HepG2 (cell line): Measurements from ENCODE around the gene RCBTB1. TPM values are rescaled to one million over a fixed set of nuclear protein-coding genes. Genes with fewer than 3 reads are reported as not detected.

Source experiments
- FOXA1 ChIP-seq, 2 experiments: fragments of 450-650 bp in 1 of 2; sonication (generic) in 1 of 2; formaldehyde crosslinking in 1 of 2; IDR thresholded peaks; 2 replicates each; pipeline versions ENCODE4 v1.4.0 to v1.6.1; 2016 to 2020; ENCODE audit warnings: missing genetic modification reagents in 1 of 2
- HNRNPLL ChIP-seq: fragments of 200-400 bp; formaldehyde crosslinking; IDR thresholded peaks from 2 replicates; pipeline ENCODE4 v1.6.1; 2017; ENCODE audit warnings: mild to moderate bottlenecking, low read depth, low read length; ENCODE audit not compliant: poor library complexity, severe bottlenecking
- KMT2A ChIP-seq: sonication (generic); formaldehyde crosslinking; IDR thresholded peaks from 2 replicates; pipeline ENCODE4 v1.4.0; 2020; ENCODE audit warnings: missing genetic modification reagents
- NR2C2 ChIP-seq: sonication (generic); formaldehyde crosslinking; IDR thresholded peaks from 2 replicates; pipeline ENCODE4 v1.4.0; 2020; ENCODE audit warnings: missing genetic modification reagents, mild to moderate bottlenecking, moderate library complexity, borderline replicate concordance
- SALL1 ChIP-seq: sonication (generic); formaldehyde crosslinking; IDR thresholded peaks from 2 replicates; pipeline ENCODE4 v1.8.0; 2022; ENCODE audit warnings: mild to moderate bottlenecking, missing genetic modification reagents
- TEAD2 ChIP-seq: sonication (generic); formaldehyde crosslinking; IDR thresholded peaks from 2 replicates; pipeline ENCODE4 v1.9.0; 2021; ENCODE audit warnings: missing genetic modification reagents
- ZFY ChIP-seq: sonication (generic); formaldehyde crosslinking; IDR thresholded peaks from 2 replicates; pipeline ENCODE4 v1.4.0; 2020; ENCODE audit warnings: missing genetic modification reagents
- ZNF292 ChIP-seq: sonication (generic); formaldehyde crosslinking; IDR thresholded peaks from 2 replicates; pipeline ENCODE4 v1.8.1; 2022; ENCODE audit warnings: mild to moderate bottlenecking, low read depth, missing genetic modification reagents, borderline replicate concordance
- ZNF530 ChIP-seq: sonication (generic); formaldehyde crosslinking; IDR thresholded peaks from 2 replicates; pipeline ENCODE4 v1.5.0; 2020; ENCODE audit warnings: low read depth, mild to moderate bottlenecking, missing genetic modification reagents
- ZNF577 ChIP-seq: sonication (generic); formaldehyde crosslinking; IDR thresholded peaks from 2 replicates; pipeline ENCODE4 v1.4.0; 2020; ENCODE audit warnings: mild to moderate bottlenecking, low read depth, missing genetic modification reagents, borderline replicate concordance
- polyA plus RNA-seq, 8 experiments: library from polyadenylated mRNA; depleted of rRNA in 3 of 8; stranded (reverse) in 7 of 8; unstranded in 1 of 8; fragments of >200 nt; fragmentation: Illumina TruSeq in 4 of 8; extraction: Trizol in 4 of 8; gene quantifications; 2 replicates each; pipeline versions ENCODE4 v1.2.1 to v1.2.3, GENCODE V29; 2011 to 2016; ENCODE audit warnings: low read depth in 4 of 8, missing spikeins in 1 of 8, mixed read lengths in 1 of 8; ENCODE audit not compliant: insufficient read depth in 1 of 8
- total RNA-seq, 5 experiments: library from RNA; depleted of rRNA; stranded (reverse); fragments of >200 nt; fragmentation: Illumina TruSeq; extraction: Trizol; gene quantifications; 2 replicates each; pipeline ENCODE4 v1.2.3, GENCODE V29; 2016; ENCODE audit warnings: low read depth in 1 of 5
- TF ChIP-seq, protein P1 (sequence below): sonication (generic); formaldehyde crosslinking; IDR thresholded peaks from 2 replicates; pipeline ENCODE4 v1.4.0; 2020; ENCODE audit warnings: low read depth, mild to moderate bottlenecking, missing genetic modification reagents
- TF ChIP-seq, protein P2 (sequence below): sonication (generic); formaldehyde crosslinking; IDR thresholded peaks from 2 replicates; pipeline ENCODE4 v1.9.0; 2021; ENCODE audit warnings: missing genetic modification reagents, mild to moderate bottlenecking, borderline replicate concordance
- TF ChIP-seq, protein P3 (sequence below): sonication (generic); formaldehyde crosslinking; IDR thresholded peaks from 2 replicates; pipeline ENCODE4 v1.4.0; 2020; ENCODE audit warnings: missing genetic modification reagents
- TF ChIP-seq, protein P4 (sequence below): IDR thresholded peaks from 2 replicates; pipeline ENCODE4 v1.6.1; 2012; ENCODE audit warnings: inconsistent platforms

Gene RCBTB1
- total and polyA plus RNA-seq, 2 of the 13 experiments (the other 11 are each of a cell fraction or from before 2014, with no cell fraction given), result 13.4 to 21.6 TPM

DNA sequence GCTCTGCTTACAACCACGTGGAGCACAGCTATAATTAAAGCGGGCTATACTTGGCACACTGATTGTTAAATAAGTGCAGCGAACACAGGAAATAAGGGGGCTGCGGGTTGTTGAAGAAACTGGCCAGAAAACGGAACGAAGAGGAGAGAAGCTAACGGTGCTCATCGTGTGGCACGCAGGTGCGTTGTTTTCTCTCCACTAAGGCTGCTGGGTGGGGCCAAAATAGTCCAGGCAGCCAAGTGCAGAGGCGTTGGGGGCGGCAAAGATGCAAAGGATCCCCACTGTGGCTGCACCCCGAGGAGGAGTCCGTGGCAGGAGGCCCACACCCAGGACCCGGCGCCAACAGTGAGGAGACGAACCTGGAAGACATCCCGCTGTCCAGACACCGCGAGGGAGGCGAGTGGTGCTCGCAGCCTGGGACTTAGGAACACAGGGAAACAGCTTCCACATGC is 34.8 kb upstream of the RCBTB1 start (continued):
- TF ChIP-seq, protein P1, sequence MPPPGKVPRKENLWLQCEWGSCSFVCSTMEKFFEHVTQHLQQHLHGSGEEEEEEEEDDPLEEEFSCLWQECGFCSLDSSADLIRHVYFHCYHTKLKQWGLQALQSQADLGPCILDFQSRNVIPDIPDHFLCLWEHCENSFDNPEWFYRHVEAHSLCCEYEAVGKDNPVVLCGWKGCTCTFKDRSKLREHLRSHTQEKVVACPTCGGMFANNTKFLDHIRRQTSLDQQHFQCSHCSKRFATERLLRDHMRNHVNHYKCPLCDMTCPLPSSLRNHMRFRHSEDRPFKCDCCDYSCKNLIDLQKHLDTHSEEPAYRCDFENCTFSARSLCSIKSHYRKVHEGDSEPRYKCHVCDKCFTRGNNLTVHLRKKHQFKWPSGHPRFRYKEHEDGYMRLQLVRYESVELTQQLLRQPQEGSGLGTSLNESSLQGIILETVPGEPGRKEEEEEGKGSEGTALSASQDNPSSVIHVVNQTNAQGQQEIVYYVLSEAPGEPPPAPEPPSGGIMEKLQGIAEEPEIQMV (CRISPR knock-in tag), result 0 out of 2 replicates have a peak, but pooled peaks have one; percentile 20
- TF ChIP-seq, protein P2, sequence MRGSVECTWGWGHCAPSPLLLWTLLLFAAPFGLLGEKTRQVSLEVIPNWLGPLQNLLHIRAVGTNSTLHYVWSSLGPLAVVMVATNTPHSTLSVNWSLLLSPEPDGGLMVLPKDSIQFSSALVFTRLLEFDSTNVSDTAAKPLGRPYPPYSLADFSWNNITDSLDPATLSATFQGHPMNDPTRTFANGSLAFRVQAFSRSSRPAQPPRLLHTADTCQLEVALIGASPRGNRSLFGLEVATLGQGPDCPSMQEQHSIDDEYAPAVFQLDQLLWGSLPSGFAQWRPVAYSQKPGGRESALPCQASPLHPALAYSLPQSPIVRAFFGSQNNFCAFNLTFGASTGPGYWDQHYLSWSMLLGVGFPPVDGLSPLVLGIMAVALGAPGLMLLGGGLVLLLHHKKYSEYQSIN, result no peak
- TF ChIP-seq ZNF530 (CRISPR knock-in tag) (no peak), KMT2A (CRISPR knock-in tag) (no peak), SALL1 (CRISPR knock-in tag) (peak; percentile 49), ZNF292 (CRISPR knock-in tag) (peak; percentile 58; the same call in 1 of the 2 replicates), ZFY (CRISPR knock-in tag) (no peak), NR2C2 (CRISPR knock-in tag) (no peak), HNRNPLL (peak; percentile 54), TEAD2 (no peak), FOXA1 (IDR thresholded peaks at IDR 0.05) (no peak), FOXA1 (CRISPR knock-in tag; IDR thresholded peaks at IDR 0.05) (no peak), ZNF577 (CRISPR knock-in tag) (no peak)
- TF ChIP-seq, protein P3, sequence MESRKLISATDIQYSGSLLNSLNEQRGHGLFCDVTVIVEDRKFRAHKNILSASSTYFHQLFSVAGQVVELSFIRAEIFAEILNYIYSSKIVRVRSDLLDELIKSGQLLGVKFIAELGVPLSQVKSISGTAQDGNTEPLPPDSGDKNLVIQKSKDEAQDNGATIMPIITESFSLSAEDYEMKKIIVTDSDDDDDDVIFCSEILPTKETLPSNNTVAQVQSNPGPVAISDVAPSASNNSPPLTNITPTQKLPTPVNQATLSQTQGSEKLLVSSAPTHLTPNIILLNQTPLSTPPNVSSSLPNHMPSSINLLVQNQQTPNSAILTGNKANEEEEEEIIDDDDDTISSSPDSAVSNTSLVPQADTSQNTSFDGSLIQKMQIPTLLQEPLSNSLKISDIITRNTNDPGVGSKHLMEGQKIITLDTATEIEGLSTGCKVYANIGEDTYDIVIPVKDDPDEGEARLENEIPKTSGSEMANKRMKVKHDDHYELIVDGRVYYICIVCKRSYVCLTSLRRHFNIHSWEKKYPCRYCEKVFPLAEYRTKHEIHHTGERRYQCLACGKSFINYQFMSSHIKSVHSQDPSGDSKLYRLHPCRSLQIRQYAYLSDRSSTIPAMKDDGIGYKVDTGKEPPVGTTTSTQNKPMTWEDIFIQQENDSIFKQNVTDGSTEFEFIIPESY (CRISPR knock-in tag), result 0 out of 2 replicates have a peak, but pooled peaks have one; percentile 59
- TF ChIP-seq, protein P4, sequence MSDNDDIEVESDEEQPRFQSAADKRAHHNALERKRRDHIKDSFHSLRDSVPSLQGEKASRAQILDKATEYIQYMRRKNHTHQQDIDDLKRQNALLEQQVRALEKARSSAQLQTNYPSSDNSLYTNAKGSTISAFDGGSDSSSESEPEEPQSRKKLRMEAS, result peak; percentile 48; the same call in 1 of the 2 replicates
